Hepatocyte (in vitro differentiated cells): Measurements from ENCODE around the gene SLC26A3. TPM values are rescaled to one million over a fixed set of nuclear protein-coding genes. Genes with fewer than 3 reads are reported as not detected.

Experiments
- DNase-seq: peaks from one replicate; pipeline ENCODE4 v3.0.0-alpha.2; 2016; ENCODE audit warnings: low spot score
- H2AFZ ChIP-seq: fragments of 200-600 bp; sonication (generic); 2 replicates; pipeline ENCODE4 v1.6.0; 2016; ENCODE audit warnings: antibody characterized with exemption, mild to moderate bottlenecking
- H3K27ac ChIP-seq: fragments of 200-600 bp; sonication (generic); 2 replicates; pipeline ENCODE4 v1.5.1; 2016; ENCODE audit warnings: mild to moderate bottlenecking
- H3K27me3 ChIP-seq: fragments of 200-600 bp; sonication (generic); 2 replicates; pipeline ENCODE4 v1.6.1; 2016
- H3K36me3 ChIP-seq: fragments of 200-600 bp; sonication (generic); replicated peaks from 2 replicates; pipeline ENCODE4 v1.5.1; 2016; ENCODE audit warnings: low read depth; ENCODE audit not compliant: insufficient read depth
- H3K4me1 ChIP-seq: fragments of 200-600 bp; sonication (generic); 2 replicates; pipeline ENCODE4 v1.5.1; 2016; ENCODE audit warnings: mild to moderate bottlenecking, moderate library complexity; ENCODE audit not compliant: insufficient read depth
- H3K4me2 ChIP-seq: fragments of 200-600 bp; sonication (generic); 2 replicates; pipeline ENCODE4 v1.6.0; 2016
- H3K4me3 ChIP-seq: fragments of 200-600 bp; sonication (generic); 2 replicates; pipeline ENCODE4 v1.5.1; 2016; ENCODE audit warnings: mild to moderate bottlenecking
- H3K79me2 ChIP-seq: fragments of 200-600 bp; sonication (generic); 2 replicates; pipeline ENCODE4 v1.6.0; 2017; ENCODE audit warnings: mild to moderate bottlenecking
- H3K9me2 ChIP-seq: fragments of 200-600 bp; sonication (generic); replicated peaks from 2 replicates; pipeline ENCODE4 v1.6.0; 2017; ENCODE audit warnings: mild to moderate bottlenecking; ENCODE audit not compliant: insufficient read depth
- H3K9me3 ChIP-seq: fragments of 200-600 bp; sonication (generic); 2 replicates; pipeline ENCODE4 v1.5.1; 2016; ENCODE audit warnings: low read depth, mild to moderate bottlenecking
- H4K20me1 ChIP-seq: fragments of 200-600 bp; sonication (generic); 2 replicates; pipeline ENCODE4 v1.6.0; 2016; ENCODE audit warnings: mild to moderate bottlenecking; ENCODE audit not compliant: insufficient read depth, poor library complexity, severe bottlenecking
- CTCF ChIP-seq: fragments of 200-600 bp; sonication (generic); IDR thresholded peaks from 2 replicates; pipeline ENCODE4 v1.5.1; 2016; ENCODE audit warnings: antibody characterized with exemption, mild to moderate bottlenecking; ENCODE audit not compliant: poor library complexity
- EZH2 ChIP-seq: fragments of 200-600 bp; sonication (generic); IDR thresholded peaks from 2 replicates; pipeline ENCODE4 v1.6.1; 2016; ENCODE audit warnings: antibody characterized with exemption, mild to moderate bottlenecking, borderline replicate concordance
- EZH2phosphoT487 ChIP-seq: fragments of 200-600 bp; sonication (generic); IDR thresholded peaks from one replicate; pipeline ENCODE4 v1.6.1; 2018; ENCODE audit warnings: antibody characterized with exemption, mild to moderate bottlenecking, low read depth, moderate library complexity; ENCODE audit not compliant: unreplicated experiment, severe bottlenecking
- WGBS: methylation state at CpG from one replicate; pipeline ENCODE4 v1.1.6; 2016; ENCODE audit warnings: low lambda C conversion rate; ENCODE audit errors: missing lambda C conversion rate; 5-methylcytosine and 5-hydroxymethylcytosine counted together
- polyA plus RNA-seq: library from polyadenylated mRNA; unstranded; fragments of >200 nt; fragmentation: Nextera tagmentation; extraction: Ambion mirVana; gene quantifications from 2 replicates; pipeline ENCODE4 v1.2.1, GENCODE V29; 2016
- total RNA-seq: library from RNA; depleted of rRNA; stranded (reverse); fragments of >200 nt; gene quantifications from 2 replicates; pipeline ENCODE4 v1.2.3, GENCODE V29; 2014

SLC26A3 gene
- total and polyA plus RNA-seq, 2 experiments from 2014 or later, result 8.1 to 18.1 TPM

DNA sequence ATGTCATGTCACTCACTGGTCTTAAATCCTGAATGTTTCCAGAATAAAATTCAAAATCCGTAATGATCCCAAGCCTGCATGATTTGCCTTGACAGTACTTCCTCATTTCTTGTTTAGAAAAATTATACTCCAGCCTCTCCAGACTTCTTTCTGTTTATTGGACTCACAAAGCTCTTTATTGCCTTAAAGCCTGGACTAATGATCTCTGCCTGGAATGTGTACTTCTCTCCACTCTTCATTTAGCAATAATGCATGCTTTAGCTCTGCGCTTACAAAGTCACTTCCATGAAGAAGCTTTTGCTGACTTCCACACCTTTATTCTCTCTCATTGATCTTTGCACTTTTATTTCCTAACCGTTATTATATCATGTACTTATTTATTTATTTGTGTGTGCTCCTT, 27.4 kb upstream of the SLC26A3 start:
- Histone ChIP-seq H3K4me2 (peak overlapping the region; percentile 46), H3K27me3 (no peaks in the 10 kb centered on the region), H3K4me1 (no peaks in the 10 kb centered on the region), H4K20me1 (no peaks in the 10 kb centered on the region), H3K79me2 (no peaks in the 10 kb centered on the region), H3K4me3 (no peak overlapping the region), H3K36me3 (no peaks in the 10 kb centered on the region), H3K9me3 (no peaks in the 10 kb centered on the region), H3K27ac (peak overlapping the region; percentile 29), H2AFZ (no peak overlapping the region), H3K9me2 (no peaks in the 10 kb centered on the region)
- TF ChIP-seq EZH2phosphoT487 (no peak), EZH2 (no peak), CTCF (no peak)
- peak; percentile 19 for DNase-seq
- 73% methylated on average over 3 of the region's 3 CpGs for WGBS

DNA sequence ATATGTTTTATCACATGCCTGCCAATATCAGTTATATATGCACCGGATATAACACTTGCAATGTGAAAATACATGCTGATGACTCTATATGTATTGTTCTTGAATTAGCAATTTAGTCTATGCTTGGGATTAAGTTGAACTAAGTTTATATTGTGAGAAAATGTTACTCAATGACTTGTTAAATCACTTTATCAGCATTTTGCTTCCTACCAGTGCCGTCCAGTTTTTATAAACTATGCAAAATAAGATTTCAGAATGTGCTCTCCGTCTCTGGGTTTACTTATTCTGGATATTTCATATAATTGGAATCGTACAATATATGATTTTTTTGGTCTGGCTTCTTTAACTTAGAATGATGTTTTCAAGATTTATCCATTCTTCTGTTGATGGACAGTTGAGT, 25.5 kb upstream of the SLC26A3 start:
- Histone ChIP-seq H3K9me2 (no peaks in the 10 kb centered on the region), H3K79me2 (no peaks in the 10 kb centered on the region), H4K20me1 (no peaks in the 10 kb centered on the region), H3K4me2 (no peak overlapping the region), H3K4me3 (no peak overlapping the region), H2AFZ (no peak overlapping the region), H3K27ac (no peak overlapping the region), H3K36me3 (no peaks in the 10 kb centered on the region), H3K9me3 (no peaks in the 10 kb centered on the region), H3K4me1 (no peaks in the 10 kb centered on the region), H3K27me3 (no peaks in the 10 kb centered on the region)
- DNase-seq, result no peak
- WGBS, result 88% methylated on average over 4 of the region's 4 CpGs
- no peak for TF ChIP-seq EZH2phosphoT487

DNA sequence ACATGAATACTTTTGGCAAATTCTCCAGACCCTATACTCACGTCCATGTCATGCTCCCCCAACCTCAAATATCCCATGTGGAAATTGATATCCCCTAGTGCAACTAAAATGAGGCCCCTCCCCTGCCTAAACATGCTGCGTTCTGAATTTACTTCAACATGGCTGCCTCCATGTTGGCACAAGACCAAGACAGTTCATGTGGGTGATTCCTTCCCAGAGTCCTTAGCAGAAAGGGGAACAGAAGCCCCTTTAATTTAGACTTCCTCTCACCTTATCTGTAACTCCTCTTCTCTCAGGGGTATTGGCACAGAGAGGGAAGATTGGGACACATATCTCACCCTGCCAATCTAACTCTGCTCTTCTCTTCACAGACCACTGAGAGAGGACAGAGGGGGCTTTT, 24.5 kb upstream of the SLC26A3 start:
- Histone ChIP-seq H3K27ac (no peak overlapping the region), H2AFZ (no peak overlapping the region), H3K79me2 (no peaks in the 10 kb centered on the region), H4K20me1 (no peaks in the 10 kb centered on the region), H3K4me1 (no peaks in the 10 kb centered on the region), H3K36me3 (no peaks in the 10 kb centered on the region), H3K27me3 (no peaks in the 10 kb centered on the region), H3K4me2 (no peak overlapping the region), H3K9me2 (no peaks in the 10 kb centered on the region), H3K4me3 (no peak overlapping the region), H3K9me3 (no peaks in the 10 kb centered on the region)
- no peak for DNase-seq
- 85% methylated on average over 2 of the region's 2 CpGs for WGBS
- TF ChIP-seq EZH2 (no peak), CTCF (no peak), EZH2phosphoT487 (no peak)

DNA sequence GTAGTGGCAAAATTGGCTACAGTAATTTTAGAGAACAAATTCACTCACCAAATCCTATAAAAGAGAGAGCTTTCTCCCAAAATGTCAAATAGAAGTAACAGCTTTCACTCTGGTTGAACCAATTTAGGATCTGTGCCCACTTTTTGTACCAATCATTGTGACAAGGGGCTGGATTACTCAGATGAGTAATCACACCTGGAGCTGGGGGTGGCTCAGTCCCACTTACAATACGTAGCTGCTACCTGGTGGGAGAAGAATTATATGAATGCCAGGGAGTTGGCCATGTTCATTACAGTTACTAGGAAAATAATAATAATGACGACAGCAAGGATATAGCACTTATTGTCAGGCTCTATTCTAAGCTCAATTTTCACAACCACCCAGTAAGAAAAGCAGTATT, 23.4 kb upstream of the SLC26A3 start:
- no peak overlapping the region for H3K4me2 ChIP-seq
- H4K20me1 ChIP-seq, result no peaks in the 10 kb centered on the region
- no peaks in the 10 kb centered on the region for H3K9me3 ChIP-seq
- DNase-seq, result no peak
- H3K4me1 ChIP-seq, result no peaks in the 10 kb centered on the region
- H3K27me3 ChIP-seq, result no peaks in the 10 kb centered on the region
- 86% methylated on average over 2 of the region's 2 CpGs for WGBS
- H3K36me3 ChIP-seq, result no peaks in the 10 kb centered on the region
- no peak overlapping the region for H3K4me3 ChIP-seq
- no peaks in the 10 kb centered on the region for H3K79me2 ChIP-seq
- no peaks in the 10 kb centered on the region for H3K9me2 ChIP-seq
- no peak for TF ChIP-seq CTCF
- TF ChIP-seq EZH2, result no peak
- H2AFZ ChIP-seq, result no peak overlapping the region
- no peak overlapping the region for H3K27ac ChIP-seq
